Measurements from ENCODE around the gene MACROD2. TPM values are rescaled to one million over a fixed set of nuclear protein-coding genes. Genes with fewer than 3 reads are reported as not detected.

MACROD2 gene
- total and polyA plus RNA-seq, 2 experiments from 2014 or later = 2.8 to 4.3 TPM

DNA sequence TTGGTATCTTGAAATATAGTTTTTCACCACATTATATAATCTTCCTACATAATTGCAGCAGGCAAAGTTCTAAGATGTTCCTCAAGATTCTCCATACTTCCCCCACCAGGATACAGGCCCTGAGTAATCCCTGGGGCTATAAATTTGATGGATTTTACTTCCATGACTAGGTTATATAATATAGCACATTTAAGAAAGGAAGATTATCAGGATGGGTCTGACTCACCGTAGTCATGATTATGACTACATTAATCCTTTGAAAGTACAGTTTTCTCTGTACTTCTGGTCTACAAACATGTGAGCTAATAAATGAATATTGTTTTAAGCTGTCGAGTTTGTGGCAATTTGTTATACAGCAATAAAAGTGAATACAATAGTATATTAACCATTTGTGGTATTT lies 122.5 kb downstream of the MACROD2 start (continued):
- TF ChIP-seq, protein P1, sequence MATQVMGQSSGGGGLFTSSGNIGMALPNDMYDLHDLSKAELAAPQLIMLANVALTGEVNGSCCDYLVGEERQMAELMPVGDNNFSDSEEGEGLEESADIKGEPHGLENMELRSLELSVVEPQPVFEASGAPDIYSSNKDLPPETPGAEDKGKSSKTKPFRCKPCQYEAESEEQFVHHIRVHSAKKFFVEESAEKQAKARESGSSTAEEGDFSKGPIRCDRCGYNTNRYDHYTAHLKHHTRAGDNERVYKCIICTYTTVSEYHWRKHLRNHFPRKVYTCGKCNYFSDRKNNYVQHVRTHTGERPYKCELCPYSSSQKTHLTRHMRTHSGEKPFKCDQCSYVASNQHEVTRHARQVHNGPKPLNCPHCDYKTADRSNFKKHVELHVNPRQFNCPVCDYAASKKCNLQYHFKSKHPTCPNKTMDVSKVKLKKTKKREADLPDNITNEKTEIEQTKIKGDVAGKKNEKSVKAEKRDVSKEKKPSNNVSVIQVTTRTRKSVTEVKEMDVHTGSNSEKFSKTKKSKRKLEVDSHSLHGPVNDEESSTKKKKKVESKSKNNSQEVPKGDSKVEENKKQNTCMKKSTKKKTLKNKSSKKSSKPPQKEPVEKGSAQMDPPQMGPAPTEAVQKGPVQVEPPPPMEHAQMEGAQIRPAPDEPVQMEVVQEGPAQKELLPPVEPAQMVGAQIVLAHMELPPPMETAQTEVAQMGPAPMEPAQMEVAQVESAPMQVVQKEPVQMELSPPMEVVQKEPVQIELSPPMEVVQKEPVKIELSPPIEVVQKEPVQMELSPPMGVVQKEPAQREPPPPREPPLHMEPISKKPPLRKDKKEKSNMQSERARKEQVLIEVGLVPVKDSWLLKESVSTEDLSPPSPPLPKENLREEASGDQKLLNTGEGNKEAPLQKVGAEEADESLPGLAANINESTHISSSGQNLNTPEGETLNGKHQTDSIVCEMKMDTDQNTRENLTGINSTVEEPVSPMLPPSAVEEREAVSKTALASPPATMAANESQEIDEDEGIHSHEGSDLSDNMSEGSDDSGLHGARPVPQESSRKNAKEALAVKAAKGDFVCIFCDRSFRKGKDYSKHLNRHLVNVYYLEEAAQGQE (IDR thresholded peaks at IDR 0.05; ENCODE audit: unreplicated experiment) = no peak

DNA sequence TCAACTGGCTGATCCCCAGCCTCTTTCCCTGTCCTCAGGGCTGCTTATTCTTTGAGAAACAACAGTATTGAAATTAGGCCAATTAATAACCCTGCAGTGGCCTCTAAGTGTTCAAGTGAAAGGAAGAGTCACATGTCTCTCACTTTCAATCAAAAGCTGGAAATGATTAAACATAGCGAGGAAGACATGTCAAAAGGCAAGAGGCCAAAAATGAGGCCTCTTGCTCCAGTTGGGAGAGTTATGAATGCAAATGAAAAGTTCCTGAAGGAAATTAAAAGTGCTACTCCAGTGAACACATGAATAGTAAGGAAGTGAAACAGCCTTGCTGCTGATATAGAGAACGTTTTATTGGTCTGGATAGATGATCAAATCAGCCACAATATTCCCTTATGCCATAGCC lies 131.5 kb downstream of the MACROD2 start:
- no peaks in the 10 kb centered on the region for H3K36me3 Mint-ChIP-seq (ENCODE audit: low read depth)
- ATAC-seq = no peak
- TF ChIP-seq EZH2 (IDR thresholded peaks at IDR 0.05; ENCODE audit: low read depth, unreplicated experiment) = no peak
- no peak for TF ChIP-seq POLR2AphosphoS5 (IDR thresholded peaks at IDR 0.05; ENCODE audit: low read depth)
- TF ChIP-seq, protein P2, sequence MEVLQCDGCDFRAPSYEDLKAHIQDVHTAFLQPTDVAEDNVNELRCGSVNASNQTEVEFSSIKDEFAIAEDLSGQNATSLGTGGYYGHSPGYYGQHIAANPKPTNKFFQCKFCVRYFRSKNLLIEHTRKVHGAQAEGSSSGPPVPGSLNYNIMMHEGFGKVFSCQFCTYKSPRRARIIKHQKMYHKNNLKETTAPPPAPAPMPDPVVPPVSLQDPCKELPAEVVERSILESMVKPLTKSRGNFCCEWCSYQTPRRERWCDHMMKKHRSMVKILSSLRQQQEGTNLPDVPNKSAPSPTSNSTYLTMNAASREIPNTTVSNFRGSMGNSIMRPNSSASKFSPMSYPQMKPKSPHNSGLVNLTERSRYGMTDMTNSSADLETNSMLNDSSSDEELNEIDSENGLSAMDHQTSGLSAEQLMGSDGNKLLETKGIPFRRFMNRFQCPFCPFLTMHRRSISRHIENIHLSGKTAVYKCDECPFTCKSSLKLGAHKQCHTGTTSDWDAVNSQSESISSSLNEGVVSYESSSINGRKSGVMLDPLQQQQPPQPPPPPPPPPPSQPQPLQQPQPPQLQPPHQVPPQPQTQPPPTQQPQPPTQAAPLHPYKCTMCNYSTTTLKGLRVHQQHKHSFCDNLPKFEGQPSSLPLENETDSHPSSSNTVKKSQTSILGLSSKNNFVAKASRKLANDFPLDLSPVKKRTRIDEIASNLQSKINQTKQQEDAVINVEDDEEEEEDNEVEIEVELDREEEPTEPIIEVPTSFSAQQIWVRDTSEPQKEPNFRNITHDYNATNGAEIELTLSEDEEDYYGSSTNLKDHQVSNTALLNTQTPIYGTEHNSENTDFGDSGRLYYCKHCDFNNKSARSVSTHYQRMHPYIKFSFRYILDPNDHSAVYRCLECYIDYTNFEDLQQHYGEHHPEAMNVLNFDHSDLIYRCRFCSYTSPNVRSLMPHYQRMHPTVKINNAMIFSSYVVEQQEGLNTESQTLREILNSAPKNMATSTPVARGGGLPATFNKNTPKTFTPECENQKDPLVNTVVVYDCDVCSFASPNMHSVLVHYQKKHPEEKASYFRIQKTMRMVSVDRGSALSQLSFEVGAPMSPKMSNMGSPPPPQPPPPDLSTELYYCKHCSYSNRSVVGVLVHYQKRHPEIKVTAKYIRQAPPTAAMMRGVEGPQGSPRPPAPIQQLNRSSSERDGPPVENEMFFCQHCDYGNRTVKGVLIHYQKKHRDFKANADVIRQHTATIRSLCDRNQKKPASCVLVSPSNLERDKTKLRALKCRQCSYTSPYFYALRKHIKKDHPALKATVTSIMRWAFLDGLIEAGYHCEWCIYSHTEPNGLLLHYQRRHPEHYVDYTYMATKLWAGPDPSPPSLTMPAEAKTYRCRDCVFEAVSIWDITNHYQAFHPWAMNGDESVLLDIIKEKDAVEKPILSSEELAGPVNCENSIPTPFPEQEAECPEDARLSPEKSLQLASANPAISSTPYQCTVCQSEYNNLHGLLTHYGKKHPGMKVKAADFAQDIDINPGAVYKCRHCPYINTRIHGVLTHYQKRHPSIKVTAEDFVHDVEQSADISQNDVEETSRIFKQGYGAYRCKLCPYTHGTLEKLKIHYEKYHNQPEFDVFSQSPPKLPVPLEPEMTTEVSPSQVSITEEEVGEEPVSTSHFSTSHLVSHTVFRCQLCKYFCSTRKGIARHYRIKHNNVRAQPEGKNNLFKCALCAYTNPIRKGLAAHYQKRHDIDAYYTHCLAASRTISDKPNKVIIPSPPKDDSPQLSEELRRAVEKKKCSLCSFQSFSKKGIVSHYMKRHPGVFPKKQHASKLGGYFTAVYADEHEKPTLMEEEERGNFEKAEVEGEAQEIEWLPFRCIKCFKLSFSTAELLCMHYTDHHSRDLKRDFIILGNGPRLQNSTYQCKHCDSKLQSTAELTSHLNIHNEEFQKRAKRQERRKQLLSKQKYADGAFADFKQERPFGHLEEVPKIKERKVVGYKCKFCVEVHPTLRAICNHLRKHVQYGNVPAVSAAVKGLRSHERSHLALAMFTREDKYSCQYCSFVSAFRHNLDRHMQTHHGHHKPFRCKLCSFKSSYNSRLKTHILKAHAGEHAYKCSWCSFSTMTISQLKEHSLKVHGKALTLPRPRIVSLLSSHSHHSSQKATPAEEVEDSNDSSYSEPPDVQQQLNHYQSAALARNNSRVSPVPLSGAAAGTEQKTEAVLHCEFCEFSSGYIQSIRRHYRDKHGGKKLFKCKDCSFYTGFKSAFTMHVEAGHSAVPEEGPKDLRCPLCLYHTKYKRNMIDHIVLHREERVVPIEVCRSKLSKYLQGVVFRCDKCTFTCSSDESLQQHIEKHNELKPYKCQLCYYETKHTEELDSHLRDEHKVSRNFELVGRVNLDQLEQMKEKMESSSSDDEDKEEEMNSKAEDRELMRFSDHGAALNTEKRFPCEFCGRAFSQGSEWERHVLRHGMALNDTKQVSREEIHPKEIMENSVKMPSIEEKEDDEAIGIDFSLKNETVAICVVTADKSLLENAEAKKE (CRISPR knock-in tag; IDR thresholded peaks at IDR 0.05) = no peak
- no peak for TF ChIP-seq CREB1 (CRISPR knock-in tag; IDR thresholded peaks at IDR 0.05; ENCODE audit: low read depth)
- TF ChIP-seq, protein P3, sequence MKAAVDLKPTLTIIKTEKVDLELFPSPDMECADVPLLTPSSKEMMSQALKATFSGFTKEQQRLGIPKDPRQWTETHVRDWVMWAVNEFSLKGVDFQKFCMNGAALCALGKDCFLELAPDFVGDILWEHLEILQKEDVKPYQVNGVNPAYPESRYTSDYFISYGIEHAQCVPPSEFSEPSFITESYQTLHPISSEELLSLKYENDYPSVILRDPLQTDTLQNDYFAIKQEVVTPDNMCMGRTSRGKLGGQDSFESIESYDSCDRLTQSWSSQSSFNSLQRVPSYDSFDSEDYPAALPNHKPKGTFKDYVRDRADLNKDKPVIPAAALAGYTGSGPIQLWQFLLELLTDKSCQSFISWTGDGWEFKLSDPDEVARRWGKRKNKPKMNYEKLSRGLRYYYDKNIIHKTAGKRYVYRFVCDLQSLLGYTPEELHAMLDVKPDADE (IDR thresholded peaks at IDR 0.05) = no peak
- no peak for TF ChIP-seq ZNF114 (CRISPR knock-in tag; IDR thresholded peaks at IDR 0.05)
- TF ChIP-seq ZNF331 (CRISPR knock-in tag; IDR thresholded peaks at IDR 0.05; ENCODE audit: low read depth) = no peak
- TF ChIP-seq STAT1 (IDR thresholded peaks at IDR 0.05; ENCODE audit: unreplicated experiment) = no peak
- TF ChIP-seq, protein P1 (IDR thresholded peaks at IDR 0.05; ENCODE audit: unreplicated experiment) = no peak

More for the DNA sequence above, 131.5 kb downstream of the MACROD2 start:
- H3K9me3 Mint-ChIP-seq = no peaks in the 10 kb centered on the region
- H3K4me1 ChIP-seq (ENCODE audit: insufficient read depth) = no peaks in the 10 kb centered on the region
- no peak overlapping the region for H3K27ac ChIP-seq (ENCODE audit: low read depth)
- no peak overlapping the region for H3K4me3 ChIP-seq
- H3F3A ChIP-seq (replicated peaks; ENCODE audit: low read depth) = no peaks in the 10 kb centered on the region
- no peak overlapping the region for H3K4me2 ChIP-seq
- no peaks in the 10 kb centered on the region for H4K20me1 ChIP-seq (replicated peaks; ENCODE audit: insufficient read depth)
- no peaks in the 10 kb centered on the region for H3K9me2 ChIP-seq (ENCODE audit: insufficient read depth)
- H3K27ac Mint-ChIP-seq = no peak overlapping the region
- H2AFZ ChIP-seq = no peak overlapping the region
- H3K27me3 Mint-ChIP-seq (ENCODE audit: insufficient read depth, low read depth, poor library complexity) = no peaks in the 10 kb centered on the region
- no peak for DNase-seq (ENCODE audit: low spot score)
- H3K79me2 ChIP-seq (replicated peaks; ENCODE audit: insufficient read depth) = no peaks in the 10 kb centered on the region
- H3K4me1 Mint-ChIP-seq = no peaks in the 10 kb centered on the region
- no peaks in the 10 kb centered on the region for H3K36me3 ChIP-seq (ENCODE audit: insufficient read depth)
- no peaks in the 10 kb centered on the region for H3K27me3 ChIP-seq (ENCODE audit: insufficient read depth)
- H3K4me3 Mint-ChIP-seq = no peak overlapping the region

Measured in GM23338 (cell line).